WTC11 (cell line): Measurements from ENCODE around the gene BABAM2.

ENCODE experiments used
- CREM ChIP-seq: sonication (generic); formaldehyde crosslinking; IDR thresholded peaks from 2 replicates; pipeline ENCODE4 v1.8.1; 2022; ENCODE audit warnings: mild to moderate bottlenecking, missing genetic modification reagents, moderate library complexity
- TF ChIP-seq, protein P1 (sequence below): fragments of 200-600 bp; IDR thresholded peaks from 2 replicates; pipeline ENCODE4 v1.8.0; 2022; ENCODE audit warnings: antibody characterized with exemption

DNA sequence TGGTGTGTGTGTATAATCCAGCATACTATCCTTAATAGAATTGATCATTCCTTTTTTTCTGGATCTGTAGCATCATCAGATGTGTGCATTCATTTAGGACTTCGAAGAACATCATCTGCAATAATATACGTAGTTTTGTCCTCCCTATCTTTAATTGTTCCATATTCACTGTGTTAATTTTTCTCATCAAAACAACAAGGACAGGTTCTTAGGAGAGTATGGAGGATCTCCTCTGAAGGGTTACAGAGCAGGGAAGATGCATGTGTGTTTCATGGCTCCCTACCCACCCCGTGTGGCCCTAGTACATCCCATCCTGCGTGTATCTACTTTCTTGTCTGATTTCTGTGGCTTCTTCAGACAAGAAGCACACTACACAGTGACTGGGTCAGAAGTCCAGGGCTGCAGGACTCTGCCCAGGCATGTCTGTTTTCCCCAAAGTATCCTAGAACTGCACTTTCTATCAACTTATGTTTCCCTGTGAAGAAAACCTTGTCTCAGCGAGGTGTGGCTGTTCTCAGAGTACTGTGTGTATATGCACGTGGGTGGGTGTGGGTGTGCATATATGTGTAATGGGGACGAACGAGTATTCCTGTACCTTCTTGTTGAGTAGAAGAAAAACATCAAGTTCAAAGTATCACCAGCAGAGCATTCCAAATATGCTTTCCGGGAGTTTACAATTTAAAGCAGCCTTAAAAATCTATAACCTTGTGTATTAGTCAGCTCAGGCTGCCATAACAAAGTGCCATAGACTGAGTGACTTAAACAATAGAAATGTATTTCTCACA is 281.8 kb downstream of the BABAM2 start:
- TF ChIP-seq, protein P1, sequence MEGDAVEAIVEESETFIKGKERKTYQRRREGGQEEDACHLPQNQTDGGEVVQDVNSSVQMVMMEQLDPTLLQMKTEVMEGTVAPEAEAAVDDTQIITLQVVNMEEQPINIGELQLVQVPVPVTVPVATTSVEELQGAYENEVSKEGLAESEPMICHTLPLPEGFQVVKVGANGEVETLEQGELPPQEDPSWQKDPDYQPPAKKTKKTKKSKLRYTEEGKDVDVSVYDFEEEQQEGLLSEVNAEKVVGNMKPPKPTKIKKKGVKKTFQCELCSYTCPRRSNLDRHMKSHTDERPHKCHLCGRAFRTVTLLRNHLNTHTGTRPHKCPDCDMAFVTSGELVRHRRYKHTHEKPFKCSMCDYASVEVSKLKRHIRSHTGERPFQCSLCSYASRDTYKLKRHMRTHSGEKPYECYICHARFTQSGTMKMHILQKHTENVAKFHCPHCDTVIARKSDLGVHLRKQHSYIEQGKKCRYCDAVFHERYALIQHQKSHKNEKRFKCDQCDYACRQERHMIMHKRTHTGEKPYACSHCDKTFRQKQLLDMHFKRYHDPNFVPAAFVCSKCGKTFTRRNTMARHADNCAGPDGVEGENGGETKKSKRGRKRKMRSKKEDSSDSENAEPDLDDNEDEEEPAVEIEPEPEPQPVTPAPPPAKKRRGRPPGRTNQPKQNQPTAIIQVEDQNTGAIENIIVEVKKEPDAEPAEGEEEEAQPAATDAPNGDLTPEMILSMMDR = no peak
- TF ChIP-seq CREM (CRISPR knock-in tag) = no peak
